AG10803 (cell line): Measurements from ENCODE around the gene ESYT1.
"Not testable (repeated sequence)": the region's sequence is repeated elsewhere in the genome, so short reads cannot be mapped to it uniquely, and the experiment has no call there.

Experiments
- DNase-seq: peaks from one replicate; pipeline ENCODE4 v3.0.0; 2010; ENCODE audit warnings: low read depth
- H3K4me3 ChIP-seq: 2 replicates; pipeline ENCODE4 v1.5.1; 2011; ENCODE audit warnings: mild to moderate bottlenecking, low read length, control low read depth
- CTCF ChIP-seq: conservative IDR thresholded peaks from 2 replicates; pipeline ENCODE4 v1.5.1; 2011; ENCODE audit warnings: mild to moderate bottlenecking, low read length, control low read depth, inconsistent platforms

Gene ESYT1

GRCh38 chr12:56154246-56154771 is 26.2 kb downstream of the ESYT1 start:
- DNase-seq, result no peak
- no peak for TF ChIP-seq CTCF
- H3K4me3 ChIP-seq, result no peak overlapping the region

GRCh38 chr12:56154818-56155217 is 26.8 kb downstream of the ESYT1 start:
- DNase-seq, result no peak
- no peak overlapping the region for H3K4me3 ChIP-seq
- no peak for TF ChIP-seq CTCF

GRCh38 chr12:56155256-56155845 is 27.3 kb downstream of the ESYT1 start:
- no peak for TF ChIP-seq CTCF
- no peak overlapping the region for H3K4me3 ChIP-seq
- no peak for DNase-seq

GRCh38 chr12:56156464-56157200 is 28.6 kb downstream of the ESYT1 start:
- DNase-seq, result not testable (repeated sequence)
- H3K4me3 ChIP-seq, result peak overlapping the region; percentile 100

GRCh38 chr12:56157201-56158028 is 29.3 kb downstream of the ESYT1 start:
- peak; percentile 86 for DNase-seq
- peak; percentile 71 for TF ChIP-seq CTCF
- peak overlapping the region; percentile 100 for H3K4me3 ChIP-seq

GRCh38 chr12:56158029-56158925 is 30.2 kb downstream of the ESYT1 start, which contains the start of gene MYL6:
MYL6 (plus strand) TSS chr12:56158359; CDS start chr12:56158402, 43 bp downstream.
- peak; percentile 98 for DNase-seq
- no peak for TF ChIP-seq CTCF
- peak within 1 kb of the TSS; percentile 100 for H3K4me3 ChIP-seq
